ENCODE data around the gene IRF7.
A peak's percentile ranks its signal among the peaks of the same experiment; 100 is the strongest.

Gene IRF7

DNA sequence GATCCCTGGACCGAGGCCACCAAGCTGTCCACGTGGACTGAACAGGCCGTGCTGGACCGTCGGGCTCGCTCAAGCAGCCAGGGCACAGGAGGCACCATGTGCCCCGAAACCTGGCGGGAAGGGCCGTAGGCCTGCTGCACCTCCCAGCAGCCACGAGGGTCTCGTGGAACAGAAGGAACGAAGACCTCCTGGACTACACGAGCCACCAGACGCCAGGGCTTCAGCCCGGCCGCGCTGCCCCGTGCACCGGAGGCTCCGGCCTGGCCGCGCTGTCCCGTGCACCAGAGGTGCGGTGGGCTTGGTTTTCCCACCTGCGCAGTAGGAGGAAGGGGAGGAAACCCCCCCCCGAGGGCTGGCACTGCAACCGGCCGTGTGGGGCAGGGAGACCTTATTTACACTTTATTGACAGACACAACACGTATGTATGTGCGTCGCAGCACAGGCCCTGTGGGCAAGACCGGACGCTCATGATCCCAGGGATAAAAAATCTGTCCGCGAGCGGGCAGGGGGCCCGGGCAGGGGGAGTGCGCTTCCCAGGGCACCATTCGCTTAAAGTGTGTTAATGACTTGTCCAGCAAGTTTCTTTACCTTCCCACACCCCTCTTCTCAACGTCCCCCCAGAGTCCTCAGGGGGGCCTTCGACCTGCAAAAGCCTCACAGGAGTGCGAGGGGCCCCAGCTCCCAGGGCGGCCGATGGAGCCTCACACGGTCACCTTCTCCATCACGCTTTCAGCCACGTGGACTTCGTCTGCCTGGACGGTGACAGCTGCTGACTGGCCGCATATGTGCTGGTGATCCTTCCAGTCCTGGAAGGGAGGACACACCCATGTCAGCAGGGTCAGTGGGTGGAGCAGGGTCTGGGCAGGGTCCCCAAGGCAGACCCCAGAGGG is 28.3 kb upstream of the IRF7 start:
- Histone ChIP-seq H3K27me3 (peaks cover 24% of the 10 kb centered on the region), H3K27ac (no peak overlapping the region), H3K36me3 (peaks cover 37% of the 10 kb centered on the region), H3K4me3 (ENCODE audit: low read depth in 1 of 2, low read length in 1 of 2) (no peak overlapping the region), H3K9me3 (no peaks in the 10 kb centered on the region), H3K4me1 (ENCODE audit: control insufficient read depth in 1 of 2, insufficient read depth in 1 of 2, low read depth in 1 of 2, low read length in 1 of 2) (peaks cover 11 to 17% of the 10 kb centered on the region in 2 experiments)
- TF ChIP-seq, protein P1, sequence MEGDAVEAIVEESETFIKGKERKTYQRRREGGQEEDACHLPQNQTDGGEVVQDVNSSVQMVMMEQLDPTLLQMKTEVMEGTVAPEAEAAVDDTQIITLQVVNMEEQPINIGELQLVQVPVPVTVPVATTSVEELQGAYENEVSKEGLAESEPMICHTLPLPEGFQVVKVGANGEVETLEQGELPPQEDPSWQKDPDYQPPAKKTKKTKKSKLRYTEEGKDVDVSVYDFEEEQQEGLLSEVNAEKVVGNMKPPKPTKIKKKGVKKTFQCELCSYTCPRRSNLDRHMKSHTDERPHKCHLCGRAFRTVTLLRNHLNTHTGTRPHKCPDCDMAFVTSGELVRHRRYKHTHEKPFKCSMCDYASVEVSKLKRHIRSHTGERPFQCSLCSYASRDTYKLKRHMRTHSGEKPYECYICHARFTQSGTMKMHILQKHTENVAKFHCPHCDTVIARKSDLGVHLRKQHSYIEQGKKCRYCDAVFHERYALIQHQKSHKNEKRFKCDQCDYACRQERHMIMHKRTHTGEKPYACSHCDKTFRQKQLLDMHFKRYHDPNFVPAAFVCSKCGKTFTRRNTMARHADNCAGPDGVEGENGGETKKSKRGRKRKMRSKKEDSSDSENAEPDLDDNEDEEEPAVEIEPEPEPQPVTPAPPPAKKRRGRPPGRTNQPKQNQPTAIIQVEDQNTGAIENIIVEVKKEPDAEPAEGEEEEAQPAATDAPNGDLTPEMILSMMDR (IDR thresholded peaks at IDR 0.05), result no peak

DNA sequence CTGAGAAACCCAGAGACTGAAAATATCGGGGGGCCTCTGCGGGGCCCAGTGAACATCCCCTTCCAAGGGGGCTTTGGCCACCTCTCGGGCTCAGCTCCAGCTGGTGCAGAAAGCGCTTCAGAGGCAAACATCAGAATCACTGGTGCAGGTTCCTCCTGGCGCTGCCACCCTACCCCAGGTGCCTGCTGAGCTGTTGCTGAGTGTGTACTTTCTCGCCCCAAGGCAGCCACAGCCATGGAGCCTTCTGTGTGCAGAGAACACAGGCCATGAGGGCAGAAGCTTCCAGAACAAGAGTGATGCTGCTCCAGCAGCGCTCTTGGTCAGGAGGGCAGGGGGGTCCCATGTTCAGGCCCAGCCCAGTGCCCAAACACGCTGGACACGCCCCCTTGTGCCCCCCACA is 27.6 kb upstream of the IRF7 start:
- H3K4me1 ChIP-seq (ENCODE audit: control insufficient read depth in 1 of 2, insufficient read depth in 1 of 2, low read depth in 1 of 2, low read length in 1 of 2), result peaks cover 11 to 17% of the 10 kb centered on the region in 2 experiments
- H3K27me3 ChIP-seq, result peaks cover 31% of the 10 kb centered on the region
- H3K27ac ChIP-seq, result no peak overlapping the region
- H3K36me3 ChIP-seq, result peaks cover 37% of the 10 kb centered on the region
- TF ChIP-seq, protein P1 (IDR thresholded peaks at IDR 0.05), result no peak
- H3K9me3 ChIP-seq, result no peaks in the 10 kb centered on the region
- H3K4me3 ChIP-seq (ENCODE audit: low read depth in 1 of 2, low read length in 1 of 2), result no peak overlapping the region

DNA sequence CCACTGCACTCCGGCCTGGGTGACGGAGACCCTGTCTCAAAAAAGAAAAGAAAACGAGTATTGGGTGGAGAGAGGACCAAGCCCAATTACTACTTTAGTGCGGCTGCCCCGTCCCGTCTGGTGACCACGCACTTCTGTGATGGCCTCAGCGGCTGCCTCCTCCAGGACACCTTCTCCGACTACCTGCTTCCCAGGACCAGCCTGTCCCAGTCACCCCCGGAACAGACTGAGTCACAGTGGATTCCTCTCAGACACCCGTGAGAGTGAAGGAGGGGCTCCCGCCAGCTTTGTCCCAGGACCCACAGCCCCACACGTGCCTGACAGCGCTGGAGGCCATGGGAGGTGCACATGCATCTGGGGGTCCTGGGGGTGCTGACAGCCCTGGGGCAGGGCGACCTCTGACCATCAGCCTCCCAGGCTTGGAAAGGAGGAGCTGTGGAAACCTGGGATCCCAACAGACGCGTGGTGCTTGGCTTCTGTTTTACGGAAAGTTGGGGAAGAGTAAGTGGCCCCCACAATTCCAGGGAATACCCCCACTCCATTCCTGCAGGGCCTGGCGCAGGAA is 26.1 kb upstream of the IRF7 start:
- TF ChIP-seq, protein P1 (IDR thresholded peaks at IDR 0.05), result no peak
- Histone ChIP-seq H3K36me3 (peaks cover 30% of the 10 kb centered on the region), H3K4me1 (ENCODE audit: control insufficient read depth in 1 of 2, insufficient read depth in 1 of 2, low read depth in 1 of 2, low read length in 1 of 2) (peaks cover 11 to 20% of the 10 kb centered on the region in 2 experiments), H3K9me3 (no peaks in the 10 kb centered on the region), H3K27ac (no peak overlapping the region), H3K27me3 (peaks cover 46% of the 10 kb centered on the region), H3K4me3 (ENCODE audit: low read depth in 1 of 2, low read length in 1 of 2) (no peak overlapping the region)

DNA sequence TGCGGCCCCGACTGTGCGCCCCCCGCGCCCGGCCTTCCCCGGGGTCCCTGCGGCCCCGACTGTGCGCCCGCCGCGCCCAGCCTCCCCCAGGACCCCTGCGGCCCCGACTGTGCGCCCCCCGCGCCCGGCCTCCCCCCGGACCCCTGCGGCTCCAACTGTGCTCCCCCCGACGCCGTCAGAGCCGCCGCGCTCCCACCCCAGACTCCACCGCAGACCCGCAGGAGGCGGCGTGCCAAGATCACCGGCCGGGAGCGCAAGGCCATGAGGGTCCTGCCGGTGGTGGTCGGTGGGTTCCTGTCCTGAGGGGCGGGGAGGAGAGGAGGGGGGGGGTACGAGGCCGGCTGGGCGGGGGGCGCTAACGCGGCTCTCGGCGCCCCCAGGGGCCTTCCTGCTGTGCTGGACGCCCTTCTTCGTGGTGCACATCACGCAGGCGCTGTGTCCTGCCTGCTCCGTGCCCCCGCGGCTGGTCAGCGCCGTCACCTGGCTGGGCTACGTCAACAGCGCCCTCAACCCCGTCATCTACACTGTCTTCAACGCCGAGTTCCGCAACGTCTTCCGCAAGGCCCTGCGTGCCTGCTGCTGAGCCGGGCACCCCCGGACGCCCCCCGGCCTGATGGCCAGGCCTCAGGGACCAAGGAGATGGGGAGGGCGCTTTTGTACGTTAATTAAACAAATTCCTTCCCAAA is 24.4 kb upstream of the IRF7 start:
- TF ChIP-seq, protein P1 (IDR thresholded peaks at IDR 0.05), result no peak
- peaks cover 24% of the 10 kb centered on the region for H3K36me3 ChIP-seq
- H3K27ac ChIP-seq, result no peak overlapping the region
- peak overlapping the region; percentile 49 to 62 for H3K4me3 ChIP-seq (ENCODE audit: low read depth in 1 of 2, low read length in 1 of 2)
- peaks cover 63% of the 10 kb centered on the region for H3K27me3 ChIP-seq
- H3K9me3 ChIP-seq, result no peaks in the 10 kb centered on the region
- peaks cover 11 to 20% of the 10 kb centered on the region in 2 experiments for H3K4me1 ChIP-seq (ENCODE audit: control insufficient read depth in 1 of 2, insufficient read depth in 1 of 2, low read depth in 1 of 2, low read length in 1 of 2)

DNA sequence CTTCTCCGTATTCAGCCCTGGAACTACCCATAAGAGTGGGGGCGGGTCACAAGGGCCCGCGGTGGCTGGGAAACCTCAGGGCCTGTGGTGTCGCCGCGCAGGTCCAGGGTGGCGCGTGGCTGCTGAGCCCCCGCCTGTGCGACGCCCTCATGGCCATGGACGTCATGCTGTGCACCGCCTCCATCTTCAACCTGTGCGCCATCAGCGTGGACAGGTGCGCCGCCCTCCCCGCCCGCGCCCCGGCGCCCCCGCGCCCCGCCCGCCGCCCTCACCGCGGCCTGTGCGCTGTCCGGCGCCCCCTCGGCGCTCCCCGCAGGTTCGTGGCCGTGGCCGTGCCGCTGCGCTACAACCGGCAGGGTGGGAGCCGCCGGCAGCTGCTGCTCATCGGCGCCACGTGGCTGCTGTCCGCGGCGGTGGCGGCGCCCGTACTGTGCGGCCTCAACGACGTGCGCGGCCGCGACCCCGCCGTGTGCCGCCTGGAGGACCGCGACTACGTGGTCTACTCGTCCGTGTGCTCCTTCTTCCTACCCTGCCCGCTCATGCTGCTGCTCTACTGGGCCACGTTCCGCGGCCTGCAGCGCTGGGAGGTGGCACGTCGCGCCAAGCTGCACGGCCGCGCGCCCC is 23.7 kb upstream of the IRF7 start:
- Histone ChIP-seq H3K36me3 (peaks cover 21% of the 10 kb centered on the region), H3K27ac (no peak overlapping the region), H3K4me1 (ENCODE audit: control insufficient read depth in 1 of 2, insufficient read depth in 1 of 2, low read depth in 1 of 2, low read length in 1 of 2) (peaks cover 11 to 20% of the 10 kb centered on the region in 2 experiments), H3K27me3 (peaks cover 66% of the 10 kb centered on the region), H3K4me3 (ENCODE audit: low read depth in 1 of 2, low read length in 1 of 2) (no peak overlapping the region), H3K9me3 (no peaks in the 10 kb centered on the region)
- TF ChIP-seq, protein P1 (IDR thresholded peaks at IDR 0.05), result no peak

All from neutrophil (primary cell).